Panc1 (cell line): ENCODE results near the gene COL13A1. TPM values are rescaled to one million over a fixed set of nuclear protein-coding genes. Genes with fewer than 3 reads are reported as not detected.

Experiments used
- ATAC-seq: fragments of 200-7000 bp; cut with Tn5 transposase; 2 replicates; pipeline ENCODE4 v1.9.1; 2020; ENCODE audit warnings: mild to moderate bottlenecking, moderate library complexity
- BruUV-seq: library from RNA; stranded (reverse); fragments of 400-500 nt; replicated peaks from 2 replicates; lab custom pipeline; 2021; lab: Mats Ljungman, UMichigan
- CTCF ChIA-PET: fragments of 300-600 bp; sonication (Branson Sonifier 250); formaldehyde crosslinking; loops from one replicate; lab custom pipeline; 2022; ENCODE audit warnings: antibody characterized with exemption; lab: Charles Lee
- POLR2A ChIA-PET: fragments of 300-600 bp; sonication (Branson Sonifier 250); formaldehyde crosslinking; loops from one replicate; lab custom pipeline; 2022; ENCODE audit warnings: antibody characterized with exemption; lab: Charles Lee
- DNase-seq: peaks from one replicate; pipeline ENCODE4 v3.0.0-alpha.2; 2010; ENCODE audit warnings: low read depth, low spot score
- H3K27ac ChIP-seq: 2 replicates; pipeline ENCODE4 v1.5.1; 2011; ENCODE audit warnings: mild to moderate bottlenecking, low read length, inconsistent platforms
- H3K27me3 ChIP-seq: fragments of 200-500 bp; sonication (Bioruptor generic); 2 replicates; pipeline ENCODE4 v1.6.0; 2014; ENCODE audit warnings: low read length, inconsistent platforms; ENCODE audit not compliant: control insufficient read depth, insufficient read depth
- H3K36me3 ChIP-seq: fragments of 200-500 bp; sonication (Bioruptor generic); 2 replicates; pipeline ENCODE4 v1.5.1; 2014; ENCODE audit warnings: inconsistent platforms, mild to moderate bottlenecking, low read length, moderate library complexity; ENCODE audit not compliant: control insufficient read depth, insufficient read depth
- H3K4me1 ChIP-seq: 2 replicates; pipeline ENCODE4 v1.5.1; 2011; ENCODE audit warnings: inconsistent platforms, mild to moderate bottlenecking, low read length, moderate library complexity; ENCODE audit not compliant: control insufficient read depth, insufficient read depth
- H3K4me3 ChIP-seq, 2 experiments: 2 replicates each; pipeline ENCODE4 v1.5.1; 2011 to 2012; ENCODE audit warnings: low read depth in 2 of 2, low read length in 2 of 2, mild to moderate bottlenecking in 2 of 2, inconsistent platforms in 1 of 2, moderate library complexity in 1 of 2
- H3K9me3 ChIP-seq: fragments of 200-500 bp; sonication (Bioruptor generic); 2 replicates; pipeline ENCODE4 v1.5.1; 2014; ENCODE audit warnings: low read depth, mild to moderate bottlenecking, inconsistent platforms, low read length, moderate library complexity; ENCODE audit not compliant: control insufficient read depth, insufficient read depth
- POLR2AphosphoS5 ChIP-seq: IDR thresholded peaks from 2 replicates; pipeline ENCODE4 v1.6.1; 2012; ENCODE audit warnings: mild to moderate bottlenecking, low read depth, low read length, moderate library complexity
- SIN3A ChIP-seq: IDR thresholded peaks from 2 replicates; pipeline ENCODE4 v1.6.1; 2012; ENCODE audit warnings: low read depth, mild to moderate bottlenecking, low read length, moderate library complexity, borderline replicate concordance; ENCODE audit not compliant: insufficient read depth
- TCF7L2 ChIP-seq: IDR thresholded peaks from 2 replicates; pipeline ENCODE4 v1.6.1; 2011; ENCODE audit warnings: mild to moderate bottlenecking, low read depth, low read length, inconsistent platforms
- in situ Hi-C: cut with HindIII; loops from 2 replicates; pipeline ENCODE4 v1.10.0; 2016; ENCODE audit warnings: low sequenced_read_pairs, low pct_unique_long_range_greater_than_20kb
- intact Hi-C: fragments of 100-400 bp; cut with micrococcal nuclease; formaldehyde crosslinking; loops from one replicate; pipeline ENCODE4 v1.10.0; 2022; ENCODE audit not compliant: unreplicated experiment
- total RNA-seq: library from RNA; stranded (reverse); gene quantifications from one replicate; pipeline ENCODE4 v1.2.1, GENCODE V29; 2021; ENCODE audit not compliant: unreplicated experiment
- TF ChIP-seq, protein P1 (sequence below): fragments of 450-650 bp; IDR thresholded peaks from 2 replicates; pipeline ENCODE4 v1.5.1; 2017; ENCODE audit warnings: mild to moderate bottlenecking
- TF ChIP-seq, protein P2 (sequence below), 2 experiments: IDR thresholded peaks; 2 replicates each; pipeline ENCODE4 v1.6.1; 2011 to 2012; ENCODE audit warnings: low read depth in 2 of 2, control low read depth in 1 of 2, low read length in 1 of 2, mild to moderate bottlenecking in 1 of 2, moderate library complexity in 1 of 2; ENCODE audit not compliant: insufficient read depth in 1 of 2

The COL13A1 gene
- total RNA-seq, 1 experiment from 2014 or later, result 1.0 TPM

DNA sequence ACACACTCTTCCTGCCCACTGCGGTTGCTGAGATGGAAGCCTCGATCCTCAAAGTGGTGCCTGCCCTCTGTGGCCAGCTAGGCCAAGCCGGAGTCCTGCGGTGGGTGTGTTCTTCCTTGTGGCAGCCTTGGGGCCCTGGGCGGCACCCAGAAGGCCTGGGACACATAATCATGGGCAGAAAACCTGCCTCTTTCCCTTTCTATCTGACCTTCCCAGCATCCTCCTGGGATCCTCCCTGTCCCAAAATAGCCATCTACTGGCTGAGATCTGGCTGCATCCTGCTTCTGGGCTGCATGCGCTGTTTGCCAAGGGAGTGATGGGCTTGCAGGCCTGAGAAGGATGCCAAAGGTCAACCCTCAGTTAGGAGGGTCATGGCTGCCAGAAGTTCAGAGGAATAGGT is 23.9 kb downstream of the COL13A1 start:
- TF ChIP-seq, protein P1, sequence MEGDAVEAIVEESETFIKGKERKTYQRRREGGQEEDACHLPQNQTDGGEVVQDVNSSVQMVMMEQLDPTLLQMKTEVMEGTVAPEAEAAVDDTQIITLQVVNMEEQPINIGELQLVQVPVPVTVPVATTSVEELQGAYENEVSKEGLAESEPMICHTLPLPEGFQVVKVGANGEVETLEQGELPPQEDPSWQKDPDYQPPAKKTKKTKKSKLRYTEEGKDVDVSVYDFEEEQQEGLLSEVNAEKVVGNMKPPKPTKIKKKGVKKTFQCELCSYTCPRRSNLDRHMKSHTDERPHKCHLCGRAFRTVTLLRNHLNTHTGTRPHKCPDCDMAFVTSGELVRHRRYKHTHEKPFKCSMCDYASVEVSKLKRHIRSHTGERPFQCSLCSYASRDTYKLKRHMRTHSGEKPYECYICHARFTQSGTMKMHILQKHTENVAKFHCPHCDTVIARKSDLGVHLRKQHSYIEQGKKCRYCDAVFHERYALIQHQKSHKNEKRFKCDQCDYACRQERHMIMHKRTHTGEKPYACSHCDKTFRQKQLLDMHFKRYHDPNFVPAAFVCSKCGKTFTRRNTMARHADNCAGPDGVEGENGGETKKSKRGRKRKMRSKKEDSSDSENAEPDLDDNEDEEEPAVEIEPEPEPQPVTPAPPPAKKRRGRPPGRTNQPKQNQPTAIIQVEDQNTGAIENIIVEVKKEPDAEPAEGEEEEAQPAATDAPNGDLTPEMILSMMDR, result no peak
- TF ChIP-seq POLR2AphosphoS5 (no peak), SIN3A (no peak)
- intact Hi-C loops, result no loop called here
- no TSS peak for BruUV-seq

DNA sequence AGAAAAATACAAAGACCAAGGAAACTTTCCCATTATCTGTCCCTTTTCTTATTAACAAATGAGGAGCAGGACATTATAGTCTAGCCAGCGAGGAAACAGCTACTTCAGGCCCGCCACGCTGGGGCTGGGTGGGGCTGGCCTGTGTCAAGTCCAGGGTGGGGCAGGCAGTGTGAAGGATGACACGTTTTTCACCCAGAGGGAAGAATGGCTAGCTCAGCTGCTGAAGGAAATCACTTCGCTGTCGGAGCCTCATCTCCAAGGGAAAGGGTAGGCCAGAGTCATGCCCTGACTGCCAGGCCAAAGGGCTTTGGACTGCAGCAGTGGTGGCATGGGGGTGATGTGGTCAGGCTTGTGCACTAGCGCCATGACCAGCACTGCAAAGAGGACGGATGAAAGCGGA is 24.4 kb downstream of the COL13A1 start:
- no peak for ATAC-seq
- CTCF ChIA-PET, result interaction anchor here (0.6 kb wide), 1 partner anchor 1298 kb away, joined by 3 read pairs; no protein-coding TSS in a partner anchor

More for the DNA sequence above, 23.9 kb downstream of the COL13A1 start:
- no peak overlapping the region for H3K27ac ChIP-seq
- in situ Hi-C loops, result no loop called here
- POLR2A ChIA-PET, result no interaction called here
- H3K36me3 ChIP-seq, result no peaks in the 10 kb centered on the region
- CTCF ChIA-PET, result interaction anchor here (0.6 kb wide), 1 partner anchor 1298 kb away, joined by 3 read pairs; no protein-coding TSS in a partner anchor
- no peaks in the 10 kb centered on the region for H3K4me1 ChIP-seq
- no peak overlapping the region for H3K4me3 ChIP-seq
- no peaks in the 10 kb centered on the region for H3K9me3 ChIP-seq
- H3K27me3 ChIP-seq, result no peaks in the 10 kb centered on the region
- ATAC-seq (no peak), DNase-seq (no peak)

More for the DNA sequence above, 24.4 kb downstream of the COL13A1 start:
- no peaks in the 10 kb centered on the region for H3K9me3 ChIP-seq
- no TSS peak for BruUV-seq
- no peak for DNase-seq
- intact Hi-C loops, result no loop called here
- no peak overlapping the region for H3K4me3 ChIP-seq
- H3K27ac ChIP-seq, result no peak overlapping the region
- H3K27me3 ChIP-seq, result no peaks in the 10 kb centered on the region
- TF ChIP-seq TCF7L2 (no peak), SIN3A (no peak), POLR2AphosphoS5 (no peak)
- TF ChIP-seq, protein P2, sequence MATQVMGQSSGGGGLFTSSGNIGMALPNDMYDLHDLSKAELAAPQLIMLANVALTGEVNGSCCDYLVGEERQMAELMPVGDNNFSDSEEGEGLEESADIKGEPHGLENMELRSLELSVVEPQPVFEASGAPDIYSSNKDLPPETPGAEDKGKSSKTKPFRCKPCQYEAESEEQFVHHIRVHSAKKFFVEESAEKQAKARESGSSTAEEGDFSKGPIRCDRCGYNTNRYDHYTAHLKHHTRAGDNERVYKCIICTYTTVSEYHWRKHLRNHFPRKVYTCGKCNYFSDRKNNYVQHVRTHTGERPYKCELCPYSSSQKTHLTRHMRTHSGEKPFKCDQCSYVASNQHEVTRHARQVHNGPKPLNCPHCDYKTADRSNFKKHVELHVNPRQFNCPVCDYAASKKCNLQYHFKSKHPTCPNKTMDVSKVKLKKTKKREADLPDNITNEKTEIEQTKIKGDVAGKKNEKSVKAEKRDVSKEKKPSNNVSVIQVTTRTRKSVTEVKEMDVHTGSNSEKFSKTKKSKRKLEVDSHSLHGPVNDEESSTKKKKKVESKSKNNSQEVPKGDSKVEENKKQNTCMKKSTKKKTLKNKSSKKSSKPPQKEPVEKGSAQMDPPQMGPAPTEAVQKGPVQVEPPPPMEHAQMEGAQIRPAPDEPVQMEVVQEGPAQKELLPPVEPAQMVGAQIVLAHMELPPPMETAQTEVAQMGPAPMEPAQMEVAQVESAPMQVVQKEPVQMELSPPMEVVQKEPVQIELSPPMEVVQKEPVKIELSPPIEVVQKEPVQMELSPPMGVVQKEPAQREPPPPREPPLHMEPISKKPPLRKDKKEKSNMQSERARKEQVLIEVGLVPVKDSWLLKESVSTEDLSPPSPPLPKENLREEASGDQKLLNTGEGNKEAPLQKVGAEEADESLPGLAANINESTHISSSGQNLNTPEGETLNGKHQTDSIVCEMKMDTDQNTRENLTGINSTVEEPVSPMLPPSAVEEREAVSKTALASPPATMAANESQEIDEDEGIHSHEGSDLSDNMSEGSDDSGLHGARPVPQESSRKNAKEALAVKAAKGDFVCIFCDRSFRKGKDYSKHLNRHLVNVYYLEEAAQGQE (IDR thresholded peaks at IDR 0.05; ENCODE audit: insufficient read depth in 1 of 2, low read depth in 2 of 2, low read length in 1 of 2), result no peak
- TF ChIP-seq, protein P1, result no peak
- in situ Hi-C loops, result no loop called here
- no peaks in the 10 kb centered on the region for H3K36me3 ChIP-seq
- H3K4me1 ChIP-seq, result no peaks in the 10 kb centered on the region
- POLR2A ChIA-PET, result no interaction called here
